ENCODE results near the gene ITPK1.

- TF ChIP-seq CTCF (conservative IDR thresholded peaks at IDR 0.05; ENCODE audit: low read depth, low read length), result no peak
- TF ChIP-seq EZH2 (IDR thresholded peaks at IDR 0.05; ENCODE audit: borderline replicate concordance, low read depth, low read length, poor library complexity, severe bottlenecking), result no peak
Observed at GRCh38 chr14:93017301-93017797, 98.4 kb downstream of the ITPK1 start.

Measured in A673 (cell line).